T-helper 2 cell treated with Interferon-gamma antibody and Interleukin-4, amounts not matched to agents 100 ng/mL and 5 ng/mL, for 36 hours (primary cell): ENCODE results near the gene ZBTB7C. TPM values are rescaled to one million over a fixed set of nuclear protein-coding genes. Genes with fewer than 3 reads are reported as not detected.

ENCODE experiments used
- intact Hi-C: fragments of 100-400 bp; cut with micrococcal nuclease; formaldehyde crosslinking; loops from one replicate; pipeline ENCODE4 v1.15.1; 2023
- total RNA-seq: library from RNA; stranded (reverse); gene quantifications from 2 replicates; pipeline ENCODE4 v1.2.3, GENCODE V29; 2022

The ZBTB7C gene
- total RNA-seq, 1 donor from 2014 or later = 0.11 TPM

DNA sequence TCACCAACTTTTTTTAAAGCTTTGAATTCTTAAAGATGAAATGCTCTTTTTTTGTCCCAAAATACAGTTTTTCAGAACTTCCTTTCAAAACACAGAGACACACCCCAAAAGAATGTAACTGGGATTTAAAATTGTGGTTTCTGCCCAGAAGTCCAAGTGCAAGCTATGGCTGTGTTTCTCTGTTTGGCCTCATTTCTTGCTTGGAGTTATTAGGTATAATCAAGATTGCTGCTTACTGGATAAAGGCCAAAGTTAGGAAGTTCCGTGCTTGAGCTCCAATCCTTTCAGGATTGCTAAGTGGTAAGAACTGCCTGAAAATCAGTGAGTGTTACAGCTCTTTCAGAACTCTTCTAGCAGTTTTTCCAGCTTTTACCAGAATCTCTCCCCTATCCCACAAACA, 16.9 kb downstream of the ZBTB7C start:
- intact Hi-C loops = no loop called here

DNA sequence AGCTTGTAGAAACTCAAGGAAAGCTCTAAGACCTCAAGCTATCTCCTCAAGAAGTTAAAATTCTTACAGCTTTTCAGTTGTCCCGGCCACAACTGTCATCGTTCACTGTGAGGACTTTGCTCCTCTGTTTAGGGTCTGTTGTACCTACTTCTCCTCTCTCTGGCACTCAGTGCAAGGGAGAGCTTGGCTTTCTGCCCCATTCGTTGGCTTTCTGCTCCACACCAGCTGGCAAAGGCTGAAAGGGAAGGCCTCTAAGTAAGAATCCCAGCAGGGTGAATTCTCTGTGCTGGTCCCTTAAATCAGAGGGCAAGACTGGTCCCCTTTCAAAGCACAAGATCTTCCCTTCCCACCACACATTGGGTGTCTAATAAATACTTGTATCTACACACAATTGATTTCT, 17.3 kb downstream of the ZBTB7C start:
- intact Hi-C loops = no loop called here

DNA sequence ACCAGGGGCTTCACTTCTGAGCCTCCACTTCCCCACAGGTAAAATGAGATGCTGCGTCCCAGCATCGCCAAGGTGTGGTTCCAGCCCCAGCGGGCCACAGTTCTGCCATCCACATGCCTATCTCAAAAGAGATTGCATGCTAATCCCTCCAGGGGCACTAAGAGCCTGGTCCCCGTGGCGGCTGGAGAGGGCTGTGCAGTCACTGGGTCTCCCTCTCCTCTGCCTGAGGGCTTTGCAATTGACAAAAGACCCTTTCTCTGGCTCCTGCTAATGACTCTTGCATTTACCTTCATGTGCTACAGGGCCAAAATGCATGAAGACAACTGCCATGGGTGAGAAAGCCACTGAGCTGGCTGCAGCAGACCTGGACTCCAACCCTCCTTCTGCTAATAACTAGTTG, 18.5 kb downstream of the ZBTB7C start:
- intact Hi-C loops = no loop called here

DNA sequence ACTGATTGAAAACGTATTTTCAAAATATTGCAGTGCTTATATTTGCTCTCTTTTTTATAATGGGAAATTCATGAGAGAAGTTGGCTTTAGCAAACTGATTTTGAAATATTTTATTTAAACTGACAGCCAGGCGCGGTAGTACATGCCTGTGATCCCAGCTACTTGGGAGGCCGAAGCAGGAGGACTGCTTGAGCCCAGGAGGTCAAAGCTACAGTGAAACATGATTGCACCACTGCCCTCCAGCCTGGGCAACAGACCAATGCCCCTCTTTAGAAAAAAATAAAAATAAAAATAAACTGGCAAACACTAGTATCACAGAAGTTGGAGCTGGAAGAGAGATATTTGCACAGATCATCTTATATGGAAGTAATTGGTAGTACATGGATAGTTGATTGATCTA, 20.7 kb downstream of the ZBTB7C start:
- intact Hi-C loops = no loop called here

DNA sequence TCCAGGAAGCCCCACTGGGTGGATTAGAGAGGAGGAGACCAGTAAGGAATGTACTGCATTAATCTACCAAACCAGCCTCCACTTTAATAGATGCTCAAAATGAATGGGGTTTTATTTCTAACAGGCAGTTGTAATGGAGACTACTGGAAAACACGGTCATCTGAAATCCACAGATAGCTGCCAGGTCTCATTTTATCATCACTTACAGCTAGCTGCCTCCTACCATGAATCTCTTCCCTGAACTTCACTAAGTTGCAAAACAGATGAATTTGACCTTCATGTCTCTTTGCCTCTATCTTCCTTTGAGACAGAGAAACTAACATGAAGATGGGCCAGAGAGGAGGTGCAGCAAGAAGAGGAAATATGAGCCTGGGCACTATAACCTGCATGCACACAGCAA, 21.9 kb downstream of the ZBTB7C start:
- intact Hi-C loops = no loop called here

DNA sequence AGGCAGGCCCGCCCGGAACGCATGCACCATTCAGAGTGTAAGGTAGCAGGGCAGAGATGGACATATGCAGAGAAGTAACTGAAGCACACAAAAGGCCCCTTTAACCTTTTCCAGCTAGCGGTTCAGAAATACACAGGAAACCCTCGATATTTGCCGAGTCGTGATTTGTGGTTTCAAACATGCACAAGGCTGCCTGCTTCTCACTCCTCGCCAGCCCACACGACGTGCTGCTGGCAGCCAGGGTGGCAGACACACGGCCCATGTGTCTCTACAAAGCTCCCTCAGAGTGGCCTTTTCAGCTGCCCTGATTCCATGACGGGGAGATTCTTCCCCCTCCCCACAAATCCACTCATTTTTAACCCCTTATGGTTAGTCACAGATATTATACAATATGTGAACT, 23.6 kb downstream of the ZBTB7C start:
- intact Hi-C loops = no loop called here

DNA sequence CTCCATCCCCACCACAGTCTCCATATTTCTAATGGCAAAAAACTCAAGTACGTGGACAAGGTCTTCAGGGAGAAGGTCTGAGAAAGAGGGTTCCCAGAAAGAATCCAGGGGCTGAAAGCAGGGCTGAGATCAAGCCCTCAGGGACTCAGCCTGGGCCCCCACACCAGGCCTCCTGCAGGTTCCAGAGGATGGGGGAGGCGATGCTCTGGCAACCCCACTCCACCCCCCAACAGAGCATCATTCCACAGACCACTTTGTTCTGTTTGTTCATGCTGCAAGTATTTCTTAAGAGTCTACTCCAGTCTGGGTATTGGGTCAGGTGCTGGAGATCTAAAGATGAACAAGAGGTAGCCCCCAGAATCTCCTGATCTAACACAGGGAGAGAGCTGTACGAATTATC, 32.2 kb downstream of the ZBTB7C start:
- intact Hi-C loops = no loop called here

DNA sequence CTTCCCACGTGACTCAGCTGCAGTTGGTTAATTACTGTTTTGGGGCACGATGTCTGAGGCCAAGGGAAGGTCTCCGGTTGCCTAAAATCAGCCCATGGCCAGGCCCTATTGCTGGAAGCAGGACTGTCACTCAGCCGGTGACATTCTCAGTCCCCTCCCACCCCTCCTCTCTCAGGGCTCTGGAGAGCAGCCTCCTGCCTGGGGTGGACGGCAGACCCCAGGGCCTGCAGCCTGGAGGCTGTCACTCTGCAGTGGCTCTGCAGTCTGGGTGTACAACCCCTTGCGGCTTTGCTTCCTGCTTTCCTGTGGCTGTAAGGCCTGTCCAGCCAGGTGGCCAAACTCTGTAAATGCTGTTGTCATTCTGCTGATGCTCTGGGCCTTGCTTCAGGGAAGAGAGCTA, 32.8 kb downstream of the ZBTB7C start:
- intact Hi-C loops = no loop called here

DNA sequence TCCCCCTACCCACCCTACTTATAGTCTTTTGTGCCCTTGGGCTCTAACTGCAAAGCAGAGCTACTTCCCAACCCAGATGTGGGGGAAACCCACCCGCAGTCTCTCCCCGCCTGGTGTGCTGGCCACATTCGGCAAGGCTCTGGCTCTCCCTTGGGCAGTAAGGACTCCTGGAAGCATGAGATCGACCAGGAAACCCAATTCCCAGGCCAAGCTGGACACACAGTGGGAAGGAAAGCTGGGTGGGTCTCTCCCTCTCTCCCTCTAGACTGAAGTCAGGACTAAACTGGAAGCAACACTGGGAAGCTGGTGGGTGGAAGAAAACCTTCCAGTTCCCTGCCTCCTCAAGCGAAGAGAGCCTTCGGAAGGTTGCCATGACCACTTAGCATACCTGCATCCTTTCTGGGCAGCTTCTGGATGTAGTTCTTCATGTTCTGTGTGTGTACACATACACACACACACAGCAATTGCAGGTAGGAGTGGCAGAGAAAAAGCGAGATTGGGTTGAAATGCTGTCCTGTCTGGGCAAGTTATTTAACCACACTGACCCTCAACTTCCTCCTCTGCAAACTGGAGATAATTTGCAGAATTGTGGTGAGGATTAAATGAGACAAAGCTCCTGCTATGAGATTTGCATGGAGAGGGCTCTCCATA, 33.9 kb downstream of the ZBTB7C start:
- intact Hi-C loops = no loop called here

DNA sequence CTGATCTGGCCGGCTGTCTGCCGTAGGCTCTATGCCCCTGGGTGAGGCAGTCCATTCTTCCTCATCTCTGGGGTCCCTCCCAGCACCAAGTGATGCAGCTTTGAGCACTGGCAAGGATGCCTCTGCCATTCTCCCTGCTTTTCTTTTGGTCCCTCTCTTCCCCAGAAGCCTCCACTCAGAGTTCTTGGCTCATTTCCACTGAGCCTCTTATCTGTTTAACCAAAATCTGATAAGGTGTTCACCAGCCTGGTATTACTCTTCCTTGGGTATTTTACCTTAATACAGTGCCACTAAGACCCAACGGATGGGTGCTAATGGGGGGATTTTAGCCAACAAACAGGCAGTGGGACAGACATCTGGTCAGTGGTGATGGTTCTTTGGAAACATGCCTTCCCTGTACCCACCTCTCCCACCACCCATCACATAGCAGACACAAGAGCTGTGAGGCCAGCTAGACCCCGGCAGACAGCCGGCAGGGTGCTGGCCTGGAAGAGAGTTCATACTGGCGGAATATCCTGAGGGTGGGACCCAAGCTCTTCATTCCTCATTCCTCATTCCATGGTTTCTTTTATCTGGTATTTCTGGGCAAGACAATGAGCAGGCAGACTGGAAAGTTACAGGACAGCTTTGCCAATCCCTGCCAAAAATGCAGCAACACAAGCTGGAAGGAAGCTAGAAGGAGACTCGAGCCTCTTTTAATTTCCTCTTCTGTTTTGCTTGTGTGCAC, 34.6 kb downstream of the ZBTB7C start:
- intact Hi-C loops = no loop called here

DNA sequence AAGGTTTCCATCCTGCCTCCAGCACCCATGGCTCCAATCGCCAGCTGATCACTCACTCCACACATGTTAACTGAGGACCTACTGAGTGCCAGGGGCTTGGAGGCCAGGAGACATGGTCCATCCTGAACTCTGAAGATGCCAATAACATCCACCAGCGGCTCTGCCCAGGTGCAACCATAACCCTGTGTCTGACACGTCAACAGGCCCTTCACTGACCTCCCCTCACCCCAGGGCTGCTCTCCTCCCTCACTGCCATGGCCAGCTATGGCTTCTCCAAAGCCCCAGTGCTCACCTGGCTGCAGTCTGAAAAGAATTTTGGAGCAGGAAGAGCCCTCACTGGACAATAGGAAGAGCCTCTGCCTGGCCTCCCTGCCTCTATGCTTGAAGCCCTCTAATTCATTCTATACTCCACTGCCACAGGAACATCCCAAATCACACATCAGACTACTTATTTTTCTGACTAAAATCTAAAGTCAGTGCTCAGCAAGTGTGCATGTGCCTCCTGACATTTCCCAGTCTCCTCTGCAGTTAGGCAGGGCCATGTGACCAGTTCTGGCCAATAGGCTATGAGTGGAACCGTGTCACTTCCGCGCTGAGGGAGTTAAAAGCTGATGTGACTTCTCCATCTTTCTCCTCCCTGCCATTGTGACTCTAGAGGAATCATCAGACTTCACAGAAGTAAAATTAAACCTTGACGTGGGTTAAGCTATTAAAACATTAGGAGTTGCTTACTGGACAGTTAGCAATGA, 37.2 kb downstream of the ZBTB7C start:
- intact Hi-C loops = no loop called here

DNA sequence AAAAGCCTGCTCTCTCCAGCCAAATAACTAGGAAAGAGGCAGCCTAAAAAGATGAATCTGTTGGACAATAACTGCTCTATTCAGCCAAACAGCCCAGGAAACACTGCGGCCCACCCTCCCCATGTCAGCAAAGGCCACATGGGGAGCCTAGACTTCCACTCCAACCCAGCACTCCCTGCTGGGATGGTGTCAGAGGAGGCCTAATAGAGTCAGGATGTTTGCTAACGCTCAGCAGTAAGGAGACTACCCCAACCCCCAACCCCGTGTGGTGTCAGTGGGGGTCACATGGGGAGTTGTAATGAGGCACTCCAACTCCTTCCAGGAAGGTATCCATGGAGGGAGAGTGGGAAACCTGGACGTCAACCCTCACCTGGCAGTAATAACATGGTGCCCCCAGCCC, 41.6 kb downstream of the ZBTB7C start:
- intact Hi-C loops = no loop called here

DNA sequence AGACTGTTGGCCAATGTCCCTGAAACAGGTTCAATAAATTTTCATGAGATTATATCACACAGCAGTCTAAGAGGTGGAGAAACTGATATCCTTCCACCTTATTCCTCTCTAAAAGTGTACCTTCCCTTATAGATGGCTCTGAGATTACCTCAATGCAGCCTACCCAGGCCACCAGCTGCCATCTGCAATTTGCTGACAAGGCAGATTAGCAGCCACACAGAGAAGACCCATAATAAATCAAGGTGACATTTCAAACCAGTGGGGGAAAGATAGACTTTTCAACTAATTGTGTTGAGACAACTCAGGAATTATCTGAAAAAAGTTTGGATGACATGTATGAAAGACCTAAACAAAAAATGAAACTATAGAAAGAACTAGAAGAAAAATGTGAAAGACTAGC, 43.2 kb downstream of the ZBTB7C start:
- intact Hi-C loops = no loop called here

DNA sequence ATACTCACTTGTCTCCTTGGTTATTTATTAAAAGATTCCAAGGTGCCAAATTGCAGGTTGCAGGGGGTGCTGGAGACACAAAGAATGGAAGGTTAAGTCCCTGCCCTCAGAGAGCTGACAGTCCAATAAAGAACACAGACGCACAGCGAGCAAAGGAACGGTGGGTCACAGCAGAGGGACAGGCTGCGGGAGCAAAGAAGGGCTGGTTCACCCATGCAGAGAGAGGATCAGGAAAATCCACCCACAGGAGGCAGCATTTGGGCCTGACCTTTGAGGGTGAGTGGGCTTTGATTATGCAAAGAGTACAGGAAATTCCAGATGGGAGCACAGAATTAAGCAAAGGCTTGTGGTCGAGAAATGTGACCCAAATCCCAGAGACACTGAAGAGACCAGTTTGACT, 45.0 kb downstream of the ZBTB7C start:
- intact Hi-C loops = no loop called here

DNA sequence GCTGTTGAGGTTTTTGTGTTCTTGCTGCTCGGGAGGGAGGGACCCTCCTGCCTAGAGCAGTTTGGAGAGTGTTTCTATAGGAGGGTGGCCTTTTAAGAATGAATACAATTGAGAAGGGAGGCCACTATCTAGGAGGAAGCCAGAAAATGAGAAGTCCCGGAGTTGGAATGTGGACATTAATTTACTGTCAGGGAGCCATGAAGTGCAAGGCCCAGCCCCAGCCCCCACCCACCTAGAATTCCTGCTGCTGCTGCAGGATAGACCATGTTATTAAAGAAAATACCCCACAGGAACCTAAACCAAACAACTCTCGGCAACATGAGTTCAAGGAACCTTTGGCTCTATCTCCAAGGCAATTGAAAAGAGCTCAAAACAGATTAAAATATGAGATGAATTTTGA, 46.0 kb downstream of the ZBTB7C start:
- intact Hi-C loops = no loop called here

DNA sequence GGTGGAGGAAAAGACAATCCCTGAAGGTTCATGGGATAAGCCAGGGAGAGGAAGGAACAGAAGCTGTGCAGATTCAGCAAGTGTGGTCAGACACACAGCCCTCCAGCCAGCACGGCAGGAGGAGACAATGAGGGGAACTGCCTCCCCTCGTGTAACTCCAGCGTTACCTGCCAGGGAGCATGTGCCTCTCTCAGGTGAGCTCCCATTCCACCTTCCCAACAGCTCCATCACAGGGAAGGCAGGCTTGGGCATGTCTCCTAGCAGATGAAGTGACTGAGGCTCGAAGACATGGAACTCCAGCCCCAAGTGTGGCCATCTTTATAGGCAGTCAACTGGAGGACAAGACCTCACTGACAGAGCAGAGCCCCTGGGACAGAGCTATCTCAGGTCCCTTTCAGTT, 47.4 kb downstream of the ZBTB7C start:
- intact Hi-C loops = no loop called here

DNA sequence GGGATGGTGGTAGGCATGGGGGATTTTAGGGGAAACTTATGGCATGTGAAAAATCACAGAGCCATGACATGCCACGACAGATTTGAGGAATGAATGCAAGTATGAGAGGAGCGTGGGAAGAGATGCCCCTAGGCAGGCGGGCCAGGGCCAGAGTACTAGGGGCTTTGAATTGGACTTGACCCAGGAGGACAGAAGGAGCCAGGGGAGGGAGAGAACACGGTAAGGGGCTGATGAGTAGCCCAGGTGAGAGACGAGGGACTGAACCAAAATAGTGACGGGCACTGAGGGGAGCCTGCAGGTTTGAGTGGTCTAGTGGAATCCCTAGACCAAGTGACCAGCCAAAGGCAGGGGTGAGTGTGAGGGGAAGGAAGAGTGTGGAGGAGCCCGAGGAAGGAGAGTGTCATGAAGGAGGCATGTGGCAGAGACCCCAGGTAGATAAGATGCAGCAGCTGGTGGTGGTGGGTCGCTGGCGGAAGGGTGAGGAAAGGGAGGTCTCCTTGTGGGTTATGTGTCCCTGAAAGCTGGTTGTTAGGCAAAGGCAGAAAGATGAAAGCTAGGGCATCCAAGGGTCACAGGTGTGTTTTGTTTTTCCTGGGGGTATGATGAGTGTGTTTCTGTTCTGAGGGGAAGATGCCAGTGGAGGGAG, 48.7 kb downstream of the ZBTB7C start:
- intact Hi-C loops = no loop called here

DNA sequence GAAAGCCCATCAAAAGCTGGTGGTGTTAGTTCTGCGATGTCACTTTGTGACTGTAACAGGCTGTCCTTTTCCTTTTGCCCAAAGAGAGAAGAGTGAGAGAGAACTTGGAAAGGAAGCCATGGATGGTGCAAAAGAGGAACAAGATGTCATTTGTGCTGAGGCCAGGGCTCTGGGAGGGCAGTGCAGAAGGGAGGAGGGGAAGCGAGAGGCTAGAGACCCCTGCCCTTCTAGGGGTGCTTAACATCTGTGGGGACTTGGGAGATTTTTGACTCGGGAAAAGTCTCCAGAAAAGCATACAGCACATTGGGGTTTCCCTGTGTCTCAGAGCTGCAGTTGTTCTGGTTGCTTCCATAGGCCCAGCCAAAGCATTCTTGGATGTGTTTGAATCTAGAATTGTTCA, 49.6 kb downstream of the ZBTB7C start:
- intact Hi-C loops = no loop called here

DNA sequence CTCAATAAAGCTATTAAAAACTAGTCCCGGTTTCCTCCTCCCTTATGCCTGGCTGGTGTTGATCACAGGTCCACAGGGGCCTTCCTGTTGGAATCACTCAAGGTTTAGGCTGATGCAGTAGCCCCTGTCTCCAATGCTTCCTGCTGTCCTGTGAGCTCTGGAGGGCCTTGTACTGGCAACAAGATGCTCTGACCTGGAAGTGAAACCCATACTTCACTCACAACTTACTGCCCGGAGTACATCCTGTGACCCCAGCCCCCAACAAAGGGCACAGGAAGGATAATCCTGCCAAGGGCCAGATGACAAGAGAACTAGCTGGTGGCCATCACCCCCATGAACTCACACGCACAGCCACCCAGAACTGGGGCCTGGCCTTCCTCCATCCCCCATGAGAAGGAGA, 50.3 kb downstream of the ZBTB7C start:
- intact Hi-C loops = no loop called here

DNA sequence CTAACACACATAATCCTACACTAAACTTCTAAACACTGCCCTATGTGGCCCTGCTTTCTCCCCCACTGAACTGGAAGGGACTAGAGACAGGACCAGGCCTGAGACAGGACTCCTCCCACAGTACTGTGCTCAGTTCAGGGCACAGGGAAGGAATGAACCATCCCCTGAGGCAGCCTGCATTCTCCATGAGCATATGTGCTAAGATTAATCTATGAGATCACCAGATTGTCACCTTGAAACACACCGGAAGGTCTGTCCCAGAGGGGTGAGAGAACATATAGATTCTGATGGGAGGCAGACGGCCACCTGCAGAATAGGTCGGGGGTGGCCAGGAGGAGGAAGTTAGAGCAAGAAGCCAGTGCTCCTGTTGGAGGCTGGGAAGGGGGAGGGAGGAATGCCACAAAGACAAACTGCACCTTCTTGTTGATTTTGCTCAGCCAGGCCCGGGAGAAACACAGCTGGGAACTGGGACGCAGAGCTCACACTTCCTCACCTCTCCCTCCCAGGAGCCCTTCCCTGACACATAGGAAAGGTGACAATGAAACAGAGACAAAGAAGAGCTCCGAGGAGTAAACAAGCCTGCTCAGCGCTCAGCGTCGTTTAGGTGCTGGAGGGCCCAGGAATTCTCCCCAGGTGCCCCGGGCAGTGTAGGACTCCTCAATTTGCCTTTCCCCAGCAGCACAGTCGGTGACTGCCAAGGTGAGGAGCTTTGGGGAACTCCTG, 52.1 kb downstream of the ZBTB7C start:
- intact Hi-C loops = no loop called here

DNA sequence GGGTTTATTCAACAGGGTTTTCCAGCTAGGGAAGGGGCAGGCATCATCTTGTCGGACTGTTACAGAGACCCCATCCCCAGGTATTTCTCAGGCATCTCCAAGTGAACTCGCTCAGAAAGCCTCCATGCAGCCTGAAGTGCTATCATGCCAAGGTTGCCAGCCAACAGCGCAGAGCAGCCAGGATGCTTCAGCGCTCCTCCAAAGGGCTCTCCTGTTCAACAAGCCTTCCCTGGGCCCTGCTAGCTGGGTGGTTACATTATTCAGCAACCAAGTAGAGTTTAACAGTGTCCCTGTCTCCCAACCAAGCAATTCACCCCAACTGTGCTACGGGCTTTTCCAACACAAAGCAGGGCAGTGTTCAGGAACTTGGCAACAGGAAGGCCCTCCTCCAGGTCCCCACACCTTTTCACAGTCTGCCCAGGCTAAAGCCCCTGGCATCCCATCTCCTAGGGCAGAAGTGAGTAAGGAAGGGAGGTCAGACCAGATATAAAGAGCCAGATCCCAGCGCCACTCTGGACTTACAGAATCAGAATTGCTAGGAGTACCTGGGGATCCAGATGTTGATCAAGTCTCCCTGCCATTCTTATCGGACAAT, 52.9 kb downstream of the ZBTB7C start:
- intact Hi-C loops = no loop called here
